HG03039 (cell line): ENCODE data around the gene KIF6.

Source experiments
- ATAC-seq: cut with Tn5 transposase; IDR thresholded peaks from one replicate; pipeline ENCODE4 v1.9.1; 2021; ENCODE audit warnings: mild to moderate bottlenecking, moderate library complexity; ENCODE audit not compliant: unreplicated experiment

KIF6 gene

GRCh38 chr6:39602601-39603519 lies 122.3 kb downstream of the KIF6 start:
- ATAC-seq = no peak

- ATAC-seq = no peak
Observed at GRCh38 chr6:39599973-39600372, 125.2 kb downstream of the KIF6 start.

GRCh38 chr6:39599341-39599740 lies 125.9 kb downstream of the KIF6 start:
- ATAC-seq = no peak

GRCh38 chr6:39594285-39594684 lies 130.9 kb downstream of the KIF6 start:
- ATAC-seq = no peak

- no peak for ATAC-seq
Observed at GRCh38 chr6:39593646-39594045, 131.6 kb downstream of the KIF6 start.

- no peak for ATAC-seq
Observed at GRCh38 chr6:39590871-39591393, 134.3 kb downstream of the KIF6 start.

- ATAC-seq = no peak
Observed at GRCh38 chr6:39587080-39587479, 138.1 kb downstream of the KIF6 start.

GRCh38 chr6:39585641-39586040 lies 139.6 kb downstream of the KIF6 start:
- ATAC-seq = no peak

- no peak for ATAC-seq
Observed at GRCh38 chr6:39577446-39578165, 147.6 kb downstream of the KIF6 start.

GRCh38 chr6:39576556-39577303 lies 148.5 kb downstream of the KIF6 start:
- no peak for ATAC-seq

- ATAC-seq = no peak
Observed at GRCh38 chr6:39574991-39575390, 150.2 kb downstream of the KIF6 start.

GRCh38 chr6:39573541-39573940 lies 151.7 kb downstream of the KIF6 start:
- no peak for ATAC-seq

GRCh38 chr6:39572661-39573340 lies 152.4 kb downstream of the KIF6 start:
- no peak for ATAC-seq

GRCh38 chr6:39568896-39569295 lies 156.3 kb downstream of the KIF6 start:
- ATAC-seq = no peak

- ATAC-seq = no peak
Observed at GRCh38 chr6:39567091-39567490, 158.1 kb downstream of the KIF6 start.

GRCh38 chr6:39566456-39566855 lies 158.8 kb downstream of the KIF6 start:
- ATAC-seq = no peak

GRCh38 chr6:39565956-39566355 lies 159.3 kb downstream of the KIF6 start:
- no peak for ATAC-seq

- ATAC-seq = no peak
Observed at GRCh38 chr6:39563566-39564311, 161.5 kb downstream of the KIF6 start.

- no peak for ATAC-seq
Observed at GRCh38 chr6:39561536-39562266, 163.5 kb downstream of the KIF6 start.
